Prostate gland (tissue), 2 donors: ENCODE data around the gene SRSF6. TPM values are rescaled to one million over a fixed set of nuclear protein-coding genes. Genes with fewer than 3 reads are reported as not detected.

ENCODE experiments used
- DNase-seq: peaks from one replicate; pipeline ENCODE4 v3.0.0-alpha.2; 2019; ENCODE audit warnings: low spot score
- H3K27ac ChIP-seq, 2 donors: fragments of 200-600 bp; sonication (generic); 2 replicates each; pipeline ENCODE4 v1.5.1; 2017 to 2019
- H3K27me3 ChIP-seq: fragments of 200-600 bp; sonication (generic); replicated peaks from 2 replicates; pipeline ENCODE4 v1.5.1; 2019; ENCODE audit not compliant: insufficient read depth
- H3K36me3 ChIP-seq, 2 donors: fragments of 200-600 bp; sonication (generic); 1 replicate in 1 of 2; 2 replicates in 1 of 2; pipeline versions ENCODE4 v1.5.1 to v1.8.1; 2017 to 2019
- H3K4me1 ChIP-seq: fragments of 200-600 bp; sonication (generic); replicated peaks from 2 replicates; pipeline ENCODE4 v1.5.1; 2019
- H3K4me3 ChIP-seq, 2 donors: fragments of 200-600 bp; sonication (generic); 2 replicates each; pipeline ENCODE4 v1.5.1; 2017 to 2019
- H3K9me3 ChIP-seq: fragments of 200-600 bp; sonication (generic); 2 replicates; pipeline ENCODE4 v1.5.1; 2017
- POLR2A ChIP-seq: fragments of 450-650 bp; IDR thresholded peaks from one replicate; pipeline ENCODE4 v1.6.1; 2016; ENCODE audit warnings: antibody characterized with exemption, mild to moderate bottlenecking
- POLR2AphosphoS5 ChIP-seq: sonication (generic); formaldehyde crosslinking; IDR thresholded peaks from one replicate; pipeline ENCODE4 v1.6.1; 2017; ENCODE audit warnings: antibody characterized with exemption
- WGBS: methylation state at CpG from one replicate; pipeline ENCODE4 v1.1.5; 2018; 5-methylcytosine and 5-hydroxymethylcytosine counted together
- intact Hi-C: fragments of 100-400 bp; cut with DNase I; formaldehyde crosslinking; loops from one replicate; pipeline ENCODE4 v1.14.2; 2022
- total RNA-seq, 2 donors: library from RNA; depleted of rRNA; stranded (reverse); fragments of >200 nt; gene quantifications; one replicate each; pipeline ENCODE4 v1.1.0, GENCODE V29; 2016
- TF ChIP-seq, protein P1 (sequence below), 4 experiments: fragments of 200-600 bp in 2 of 4; fragments of 450-650 bp in 2 of 4; sonication (generic) in 2 of 4; IDR thresholded peaks; 1 replicate in 3 of 4; 2 replicates in 1 of 4; pipeline ENCODE4 v1.5.1; 2016 to 2019; ENCODE audit warnings: antibody characterized with exemption in 4 of 4, mild to moderate bottlenecking in 2 of 4, moderate library complexity in 2 of 4

The SRSF6 gene
- total RNA-seq, 2 donors from 2014 or later, result 121 to 128 TPM

DNA sequence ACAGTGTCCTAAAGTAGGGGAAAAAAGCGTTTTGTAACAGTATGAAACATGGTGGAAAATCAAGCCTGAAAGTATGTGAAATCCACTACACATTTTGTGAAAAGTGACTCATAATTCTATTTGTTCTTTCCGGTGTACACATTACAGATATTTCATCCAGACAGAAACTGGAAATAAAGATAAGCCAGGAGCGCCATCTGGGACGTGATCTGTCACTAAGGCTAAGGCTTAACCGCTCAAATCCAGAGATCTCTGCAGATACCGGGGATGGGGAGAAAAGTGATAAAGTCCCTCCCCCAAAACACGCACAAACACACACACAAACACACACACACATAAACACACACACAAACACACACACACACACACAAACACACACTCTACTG is 26.6 kb upstream of the SRSF6 start:
- TF ChIP-seq POLR2A, result no peak
- Histone ChIP-seq H3K27ac (no peak overlapping the region), H3K4me3 (no peak overlapping the region), H3K36me3 (no peaks in the 10 kb centered on the region), H3K9me3 (no peaks in the 10 kb centered on the region), H3K4me1 (no peaks in the 10 kb centered on the region), H3K27me3 (no peaks in the 10 kb centered on the region)
- no peak for DNase-seq
- intact Hi-C loops, result no loop called here
- WGBS, result 50% methylated on average over 7 of the region's 7 CpGs

GRCh38 chr20:43432498-43432897 is 25.2 kb upstream of the SRSF6 start:
- TF ChIP-seq POLR2A (no peak), POLR2AphosphoS5 (no peak)
- TF ChIP-seq, protein P1, sequence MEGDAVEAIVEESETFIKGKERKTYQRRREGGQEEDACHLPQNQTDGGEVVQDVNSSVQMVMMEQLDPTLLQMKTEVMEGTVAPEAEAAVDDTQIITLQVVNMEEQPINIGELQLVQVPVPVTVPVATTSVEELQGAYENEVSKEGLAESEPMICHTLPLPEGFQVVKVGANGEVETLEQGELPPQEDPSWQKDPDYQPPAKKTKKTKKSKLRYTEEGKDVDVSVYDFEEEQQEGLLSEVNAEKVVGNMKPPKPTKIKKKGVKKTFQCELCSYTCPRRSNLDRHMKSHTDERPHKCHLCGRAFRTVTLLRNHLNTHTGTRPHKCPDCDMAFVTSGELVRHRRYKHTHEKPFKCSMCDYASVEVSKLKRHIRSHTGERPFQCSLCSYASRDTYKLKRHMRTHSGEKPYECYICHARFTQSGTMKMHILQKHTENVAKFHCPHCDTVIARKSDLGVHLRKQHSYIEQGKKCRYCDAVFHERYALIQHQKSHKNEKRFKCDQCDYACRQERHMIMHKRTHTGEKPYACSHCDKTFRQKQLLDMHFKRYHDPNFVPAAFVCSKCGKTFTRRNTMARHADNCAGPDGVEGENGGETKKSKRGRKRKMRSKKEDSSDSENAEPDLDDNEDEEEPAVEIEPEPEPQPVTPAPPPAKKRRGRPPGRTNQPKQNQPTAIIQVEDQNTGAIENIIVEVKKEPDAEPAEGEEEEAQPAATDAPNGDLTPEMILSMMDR (IDR thresholded peaks at IDR 0.05), result no peak
- intact Hi-C loops, result no loop called here
- H3K27ac ChIP-seq, result no peak overlapping the region
- H3K4me1 ChIP-seq, result no peaks in the 10 kb centered on the region
- no peaks in the 10 kb centered on the region for H3K9me3 ChIP-seq
- DNase-seq, result no peak
- H3K36me3 ChIP-seq, result no peaks in the 10 kb centered on the region
- 72% methylated on average over 1 of the region's 1 CpG for WGBS
- no peak overlapping the region for H3K4me3 ChIP-seq
- H3K27me3 ChIP-seq, result no peaks in the 10 kb centered on the region

DNA sequence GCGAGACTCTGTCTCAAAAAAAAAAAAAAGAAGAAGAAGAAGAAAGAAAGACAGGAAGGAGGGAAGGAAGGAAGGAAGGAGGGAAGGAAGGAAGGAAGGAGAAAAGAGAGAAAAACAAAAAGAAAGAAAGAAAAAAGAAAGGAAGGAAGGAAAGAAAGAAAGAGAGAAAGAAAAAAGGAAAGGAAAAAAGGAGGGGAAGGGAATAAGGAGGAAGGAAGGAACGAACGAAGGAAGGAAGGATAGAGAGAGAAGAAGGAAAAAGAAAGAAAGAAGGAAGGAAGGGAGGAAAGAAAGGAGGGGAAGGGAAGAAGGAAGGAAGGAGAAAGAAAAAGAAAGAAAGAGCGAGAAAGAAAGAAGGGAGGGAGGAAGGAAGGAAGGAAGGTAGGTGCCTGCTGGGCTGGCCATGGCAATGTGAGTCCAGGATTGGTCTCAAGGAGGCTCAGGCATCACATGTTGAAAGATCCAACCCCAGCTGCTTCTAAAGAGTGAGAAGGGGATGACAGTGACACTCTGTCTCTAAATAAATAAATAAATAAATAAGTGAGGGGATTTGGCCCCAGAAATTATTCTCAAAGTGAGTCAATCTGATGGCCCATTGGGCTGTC is 24.3 kb upstream of the SRSF6 start:
- Histone ChIP-seq H3K4me3 (no peak overlapping the region), H3K27me3 (no peaks in the 10 kb centered on the region), H3K27ac (no peak overlapping the region), H3K9me3 (no peaks in the 10 kb centered on the region), H3K4me1 (no peaks in the 10 kb centered on the region), H3K36me3 (no peaks in the 10 kb centered on the region)
- WGBS, result 91% methylated on average over 4 of the region's 4 CpGs
- DNase-seq, result no peak
- TF ChIP-seq, protein P1 (IDR thresholded peaks at IDR 0.05), result no peak
- no peak for TF ChIP-seq POLR2AphosphoS5
- TF ChIP-seq POLR2A, result no peak
- intact Hi-C loops, result no loop called here

DNA sequence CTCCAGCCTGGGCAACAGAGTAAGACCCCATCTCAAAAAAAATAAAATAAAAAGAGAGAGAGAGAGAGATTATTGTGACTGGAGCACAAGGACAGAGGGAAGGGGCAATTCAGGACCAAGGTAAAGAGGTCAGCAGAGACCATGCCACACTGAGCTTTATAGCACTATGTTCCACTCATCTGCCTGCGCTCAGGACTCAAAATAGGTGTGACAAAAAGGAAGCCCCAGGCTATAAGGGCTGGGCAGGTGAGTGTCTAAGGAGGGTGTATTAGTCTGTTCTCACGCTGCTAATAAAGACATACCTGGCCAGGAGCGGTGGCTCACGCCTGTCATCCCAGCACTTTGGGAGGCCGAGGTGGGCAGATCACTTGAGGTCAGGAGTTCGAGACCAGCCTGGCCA is 23.1 kb upstream of the SRSF6 start:
- WGBS, result 92% methylated on average over 6 of the region's 6 CpGs
- TF ChIP-seq, protein P1 (IDR thresholded peaks at IDR 0.05), result no peak
- no peak for TF ChIP-seq POLR2AphosphoS5
- no peak for TF ChIP-seq POLR2A
- H3K27me3 ChIP-seq, result no peaks in the 10 kb centered on the region
- no peaks in the 10 kb centered on the region for H3K9me3 ChIP-seq
- intact Hi-C loops, result no loop called here
- H3K27ac ChIP-seq, result no peak overlapping the region
- DNase-seq, result no peak
- H3K4me3 ChIP-seq, result no peak overlapping the region
- H3K4me1 ChIP-seq, result no peaks in the 10 kb centered on the region
- H3K36me3 ChIP-seq, result no peaks in the 10 kb centered on the region

- TF ChIP-seq, protein P1 (IDR thresholded peaks at IDR 0.05), result no peak
- TF ChIP-seq POLR2AphosphoS5 (no peak), POLR2A (no peak)
- Histone ChIP-seq H3K36me3 (no peaks in the 10 kb centered on the region), H3K4me3 (no peak overlapping the region), H3K9me3 (no peaks in the 10 kb centered on the region), H3K27me3 (no peaks in the 10 kb centered on the region), H3K4me1 (no peaks in the 10 kb centered on the region), H3K27ac (no peak overlapping the region)
- intact Hi-C loops, result no loop called here
- 84% methylated on average over 7 of the region's 7 CpGs for WGBS
- no peak for DNase-seq
Measured at GRCh38 chr20:43438578-43439316, 18.9 kb upstream of the SRSF6 start.
